Embryonic facial prominence (tissue), 1 donor: ENCODE results near the gene COBLL1.
"Not testable (repeated sequence)": the region's sequence is repeated elsewhere in the genome, so short reads cannot be mapped to it uniquely, and the experiment has no call there.

Source experiments
- DNase-seq: peaks from one replicate; pipeline ENCODE4 v3.0.0-alpha.2; 2016; ENCODE audit errors: extremely low spot score

The COBLL1 gene

GRCh38 chr2:164789968-164790367, 51.7 kb downstream of the COBLL1 start:
- DNase-seq = no peak

- DNase-seq = no peak
Measured at GRCh38 chr2:164786787-164787186, 54.8 kb downstream of the COBLL1 start.

DNA sequence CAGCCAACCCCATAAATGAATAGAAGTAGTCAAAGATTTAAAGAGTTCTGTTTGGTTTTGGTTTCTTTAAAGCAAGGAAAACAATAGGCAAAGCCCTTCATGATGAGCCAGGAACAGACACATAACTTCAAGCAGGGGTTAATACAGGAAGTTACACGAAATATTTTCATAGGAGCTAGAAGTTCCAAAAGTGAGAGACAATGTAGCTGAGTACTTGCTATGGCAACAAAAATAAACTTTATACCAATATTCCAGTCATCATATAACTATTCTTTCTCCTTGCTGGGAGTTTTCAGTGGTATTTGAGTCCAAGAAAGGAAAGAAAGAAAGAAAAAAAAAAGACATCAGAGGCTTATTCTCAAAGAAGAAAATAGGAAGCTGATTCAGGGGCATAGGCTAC, 56.2 kb downstream of the COBLL1 start:
- no peak for DNase-seq

DNA sequence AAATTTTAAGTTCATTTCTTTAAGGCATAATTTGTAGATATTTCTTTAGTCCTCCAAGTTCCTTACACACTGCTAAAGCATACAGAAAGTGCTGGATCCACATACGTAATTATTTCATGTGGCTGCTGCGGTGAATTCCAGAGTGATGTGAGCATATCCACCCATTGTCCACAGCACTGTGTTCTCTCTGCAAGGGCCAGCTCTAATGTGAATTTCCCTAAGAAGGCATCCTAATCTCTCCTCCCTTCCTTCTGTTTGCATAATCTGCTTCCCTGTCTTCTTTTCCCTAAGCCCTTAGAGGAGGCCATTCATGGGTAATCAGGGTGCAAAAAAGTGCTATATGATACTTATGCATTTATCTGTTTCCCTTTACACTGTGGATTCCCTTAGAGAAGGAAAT, 57.2 kb downstream of the COBLL1 start:
- DNase-seq = no peak

GRCh38 chr2:164782323-164782722, 59.3 kb downstream of the COBLL1 start:
- DNase-seq = no peak

DNA sequence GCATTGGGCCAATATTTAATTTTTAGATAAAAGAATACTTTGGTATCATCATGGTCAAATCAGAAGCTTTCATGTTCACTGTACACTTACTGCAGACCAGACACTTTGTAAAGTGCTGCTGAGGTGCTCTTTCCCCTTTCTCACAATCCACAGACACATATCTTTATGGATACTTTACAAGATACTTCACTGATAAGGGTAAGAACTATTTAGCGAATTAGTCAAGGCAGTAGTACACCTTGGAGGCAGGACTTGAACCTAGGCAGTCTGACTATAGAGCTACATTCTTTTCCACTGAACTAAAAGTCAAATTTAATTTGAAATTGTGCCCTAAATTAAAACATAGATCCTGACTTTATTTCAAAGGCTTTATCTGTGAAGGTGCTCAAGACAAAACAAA, 60.2 kb downstream of the COBLL1 start:
- DNase-seq = no peak

- no peak for DNase-seq
Measured at GRCh38 chr2:164780611-164781178, 60.9 kb downstream of the COBLL1 start.

DNA sequence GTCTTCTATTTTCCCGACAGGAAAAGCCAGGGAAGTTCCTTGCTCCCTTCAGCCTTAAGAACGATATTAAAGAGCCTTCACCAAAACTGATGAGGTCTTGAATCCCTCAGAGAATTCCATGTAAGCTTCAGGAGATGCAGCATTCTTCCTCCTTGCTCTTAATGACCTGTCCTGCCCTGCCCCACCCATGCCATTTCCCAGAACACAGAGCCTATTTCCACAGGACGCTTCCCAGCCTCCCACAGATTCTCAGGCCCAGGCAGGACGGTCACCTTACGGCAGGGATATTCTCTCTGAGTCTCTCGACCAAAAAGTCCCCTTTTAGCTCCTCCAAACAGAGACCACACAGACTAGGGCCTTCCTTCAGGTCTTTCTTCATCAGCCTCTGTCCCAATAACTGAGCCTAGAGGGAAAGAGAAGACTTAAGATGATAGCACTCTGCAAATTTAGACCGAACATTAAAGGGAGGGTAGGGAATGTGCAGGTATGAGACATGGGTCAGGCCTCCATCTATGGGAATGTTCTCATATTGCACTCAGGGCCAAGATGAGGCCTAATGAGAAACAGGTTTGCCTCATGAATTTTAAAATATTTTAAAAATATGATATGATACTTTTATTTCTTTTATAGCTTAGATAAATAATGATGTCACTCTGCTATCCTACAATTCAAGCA, 62.1 kb downstream of the COBLL1 start:
- no peak for DNase-seq

DNA sequence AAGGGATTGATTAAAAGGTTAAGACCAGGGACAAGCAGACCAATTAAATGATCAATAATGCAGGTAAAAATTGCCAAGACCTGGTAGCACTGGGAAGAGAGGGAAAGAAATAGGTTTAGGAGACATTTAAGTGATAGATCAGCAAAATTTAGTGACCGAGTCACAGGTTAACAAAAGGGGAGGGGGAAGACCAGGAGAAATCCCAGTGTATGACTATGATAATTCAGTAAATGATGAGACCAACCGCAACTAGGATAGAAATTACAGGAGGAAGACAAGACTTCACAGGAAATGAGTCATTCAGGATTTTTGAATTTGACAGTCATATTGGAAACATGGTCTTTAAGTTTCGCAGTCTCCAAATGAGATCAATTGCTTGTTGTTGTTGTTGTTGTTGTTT, 62.9 kb downstream of the COBLL1 start:
- DNase-seq = no peak

GRCh38 chr2:164777847-164778461, 63.7 kb downstream of the COBLL1 start:
- no peak for DNase-seq

DNA sequence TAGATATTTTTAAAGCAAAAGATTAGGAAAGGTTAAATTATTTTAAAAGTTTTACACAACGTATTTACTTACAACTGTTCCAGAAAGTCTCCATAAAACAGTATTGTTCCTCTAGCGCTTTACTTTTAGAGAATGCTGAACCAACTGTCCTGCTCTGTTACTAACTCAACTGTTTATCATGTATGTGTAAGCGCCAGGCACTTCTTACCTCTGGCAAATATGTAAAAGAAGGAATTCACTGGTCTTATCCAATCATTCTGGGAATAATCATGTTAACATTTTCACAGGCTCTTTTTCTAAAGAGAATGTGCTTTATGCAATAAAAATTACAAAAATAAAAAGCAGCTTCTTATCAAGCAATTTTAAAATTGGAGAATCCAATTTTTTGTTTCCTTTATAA, 68.0 kb downstream of the COBLL1 start:
- no peak for DNase-seq

GRCh38 chr2:164773091-164773490, 68.5 kb downstream of the COBLL1 start:
- no peak for DNase-seq

DNA sequence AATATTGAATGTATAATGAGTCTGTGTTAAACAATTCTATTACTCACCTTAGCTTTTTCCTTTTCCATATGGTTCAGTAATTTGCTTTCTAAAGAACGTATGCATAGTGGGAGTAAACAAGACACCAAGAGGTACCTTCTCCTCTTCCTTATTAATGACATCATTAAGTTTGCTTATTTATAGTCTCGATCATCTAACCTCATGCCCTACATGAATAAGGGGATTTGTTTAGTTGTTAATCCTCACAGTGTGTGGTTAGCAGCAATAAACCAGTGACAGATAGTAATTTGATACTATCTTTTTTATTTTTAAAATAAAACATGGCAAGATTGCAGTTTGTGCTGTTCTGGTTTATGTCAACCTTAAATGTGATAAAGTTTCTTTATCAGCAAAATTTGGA, 69.7 kb downstream of the COBLL1 start:
- no peak for DNase-seq

DNA sequence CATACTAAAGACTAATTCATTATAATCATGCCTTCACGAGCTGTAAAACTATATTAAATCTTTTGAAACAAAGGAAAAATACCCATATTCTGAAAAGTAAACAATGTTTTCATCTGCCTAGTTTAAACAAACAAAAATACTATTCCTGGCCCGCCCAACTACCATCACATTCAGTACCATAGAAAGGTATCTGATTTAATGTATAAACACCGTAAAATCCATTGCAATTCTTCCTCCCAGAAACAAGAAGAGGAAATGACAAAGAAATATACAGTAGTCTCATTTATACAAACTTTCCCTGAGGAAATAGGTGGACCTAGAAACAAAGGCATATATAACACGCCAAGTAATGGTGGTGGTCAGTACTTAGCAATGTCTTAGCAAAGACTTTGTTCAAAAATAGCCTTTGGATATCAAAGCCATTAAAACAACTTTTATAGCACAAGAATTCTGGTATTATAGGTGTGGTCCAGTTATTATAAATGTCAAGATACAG, 71.2 kb downstream of the COBLL1 start:
- DNase-seq = no peak

- no peak for DNase-seq
Measured at GRCh38 chr2:164766954-164767320, 74.7 kb downstream of the COBLL1 start.

GRCh38 chr2:164766216-164766953, 75.2 kb downstream of the COBLL1 start:
- no peak for DNase-seq

DNA sequence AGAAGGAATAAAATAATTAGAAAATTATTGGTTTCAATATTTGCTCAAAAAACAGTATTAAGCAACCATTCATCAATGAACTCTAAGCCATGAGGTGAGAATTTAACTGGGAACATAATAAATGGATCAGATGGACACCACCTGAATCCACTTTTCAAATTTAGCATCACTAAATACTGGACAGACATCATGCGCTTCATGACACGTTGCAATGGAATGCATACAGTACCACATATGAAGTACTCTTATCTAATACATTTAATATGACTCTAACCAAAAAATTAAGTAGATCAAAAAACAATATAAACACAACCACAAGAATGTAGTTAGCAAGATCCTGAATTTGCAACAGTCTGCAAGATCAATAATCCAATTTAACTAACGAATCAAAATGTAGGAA, 76.6 kb downstream of the COBLL1 start:
- no peak for DNase-seq

DNA sequence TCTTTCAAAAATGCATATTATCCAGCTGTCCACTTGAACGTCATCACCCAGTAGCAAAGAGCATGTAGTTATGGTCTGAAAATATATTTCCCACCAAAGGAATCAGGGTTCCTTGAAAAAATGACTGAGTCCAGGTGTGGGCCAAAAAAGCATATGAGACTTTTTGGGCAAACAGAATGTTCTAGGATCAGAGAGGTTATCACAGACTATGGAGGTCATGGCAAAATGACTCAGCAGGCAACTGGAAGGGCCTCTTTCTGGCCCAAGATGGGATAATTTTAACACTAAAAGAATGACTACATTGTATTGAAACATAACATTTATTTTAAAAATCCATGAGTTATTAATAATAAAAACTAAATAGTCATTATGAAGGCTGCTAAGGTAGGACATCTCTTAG, 77.1 kb downstream of the COBLL1 start:
- no peak for DNase-seq

GRCh38 chr2:164763431-164763830, 78.2 kb downstream of the COBLL1 start:
- DNase-seq = no peak

DNA sequence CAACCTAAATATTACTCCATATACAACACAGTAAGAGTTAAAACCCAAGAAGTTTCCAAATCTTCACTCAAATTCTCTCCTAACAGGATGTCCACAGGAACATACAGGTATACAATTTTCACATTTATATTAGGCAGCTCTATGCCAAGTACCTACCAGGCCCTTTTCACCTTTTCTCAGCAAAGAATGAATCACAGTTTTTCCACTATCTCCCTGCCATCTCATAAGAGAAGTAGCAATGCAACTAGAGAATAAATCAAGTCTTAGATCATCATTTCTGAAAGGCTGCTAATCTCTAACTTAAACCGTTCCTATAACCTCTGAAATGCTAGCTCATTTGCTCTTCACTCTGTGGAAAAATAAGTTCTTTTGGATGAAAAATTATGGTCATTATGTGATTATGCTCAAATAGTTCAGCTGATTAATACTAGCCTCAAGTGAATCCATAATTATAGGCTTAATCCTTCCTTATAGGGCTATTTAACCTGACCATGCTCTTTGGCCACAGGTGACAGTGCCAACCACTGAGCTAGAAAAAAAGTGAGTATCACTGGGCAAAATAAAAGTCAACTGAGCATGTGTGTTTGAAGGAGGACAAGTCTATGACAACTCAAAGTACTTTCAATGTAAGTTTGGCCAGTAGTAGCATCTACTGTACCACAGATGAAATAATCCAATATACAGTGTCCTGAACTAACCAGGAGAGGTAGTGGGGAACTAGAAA, 79.7 kb downstream of the COBLL1 start:
- no peak for DNase-seq

DNA sequence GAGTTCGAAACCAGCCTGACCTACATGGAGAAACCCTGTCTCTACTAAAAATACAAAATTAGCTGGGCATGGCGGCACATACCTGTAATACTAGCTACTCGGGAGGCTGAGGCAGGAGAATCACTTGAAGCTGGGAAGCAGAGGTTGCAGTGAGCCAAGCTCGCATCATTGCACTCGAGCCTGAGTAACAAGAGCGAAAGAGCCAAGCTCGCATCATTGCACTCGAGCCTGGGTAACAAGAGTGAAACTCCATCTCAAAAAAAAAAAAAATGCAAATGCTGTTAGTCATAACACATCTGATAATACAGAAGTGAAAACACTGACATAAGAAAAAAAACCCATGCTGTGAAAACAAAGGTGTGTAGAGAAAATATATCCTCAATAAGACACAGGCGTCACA, 80.4 kb downstream of the COBLL1 start:
- not testable (repeated sequence) for DNase-seq

GRCh38 chr2:164760179-164760578, 81.4 kb downstream of the COBLL1 start:
- DNase-seq = no peak
